ENCODE measurements around the gene ARHGAP45. TPM values are rescaled to one million over a fixed set of nuclear protein-coding genes. Genes with fewer than 3 reads are reported as not detected.

Gene ARHGAP45
- total and polyA plus RNA-seq, 2 of the 8 experiments (the other 6 are each of a cell fraction or from before 2014, with no cell fraction given): 31.4 to 41.8 TPM

GRCh38 chr19:1049106-1049505, 17.9 kb upstream of the ARHGAP45 start:
- 97% methylated on average over 12 of the region's 17 CpGs; no CpG with 5 or more reads in 1 of the 2 experiments for WGBS, 2 experiments (ENCODE audit: extremely low coverage in 1 of 2, insufficient coverage in 1 of 2, insufficient read length in 1 of 2, insufficient replicate concordance in 2 of 2, low coverage in 1 of 2, low lambda C conversion rate in 2 of 2, missing lambda C conversion rate in 1 of 2)
- H3K4ac ChIP-seq (replicated peaks; ENCODE audit: insufficient read length, low read depth, low read length): no peak overlapping the region
- no peak overlapping the region; the same call in 1 of the 2 replicates for H3K18ac ChIP-seq (ENCODE audit: extremely low read depth, low read length)
- no peaks in the 10 kb centered on the region for H3K27me3 ChIP-seq (replicated peaks in 1 of 4; ENCODE audit: control insufficient read depth in 3 of 4, extremely low read depth in 1 of 4, insufficient read depth in 3 of 4, low read length in 3 of 4)
- no peak overlapping the region for H2BK5ac ChIP-seq (ENCODE audit: low read depth, low read length)
- peaks cover 3% of the 10 kb centered on the region; the same call in 1 of the 2 replicates for H3K23me2 ChIP-seq (ENCODE audit: low read depth, low read length)
- no peak overlapping the region for H2BK120ac ChIP-seq (replicated peaks; ENCODE audit: low read depth, low read length)
- no peak overlapping the region for H3K56ac ChIP-seq (replicated peaks; ENCODE audit: insufficient read length, low read depth, low read length)
- H3K4me1 ChIP-seq (replicated peaks in 1 of 4; ENCODE audit: control insufficient read depth in 3 of 4, insufficient read depth in 4 of 4, low read length in 3 of 4): no peaks in the 10 kb centered on the region
- FAIRE-seq (no peak), DNase-seq (ENCODE audit: low read depth in 1 of 2, low spot score in 2 of 2) (no peak)
- POLR2A ChIA-PET (ENCODE audit: partially characterized antibody): interaction anchor here (1.1 to 16.4 kb wide), 7 partner anchors 9 to 36 kb away, joined by 3 to 509 read pairs (median 8); partner anchors contain the start of genes ABCA7, CNN2 and RNU6-2
- no peak overlapping the region for H3K9ac ChIP-seq (replicated peaks in 1 of 4; ENCODE audit: extremely low read depth in 1 of 4, low read depth in 3 of 4, low read length in 3 of 4)
- no peaks in the 10 kb centered on the region for H3K79me1 ChIP-seq (ENCODE audit: low read depth, low read length)
- no peak overlapping the region for H4K91ac ChIP-seq (replicated peaks; ENCODE audit: insufficient read length, low read length)
- CTCF ChIA-PET (ENCODE audit: partially characterized antibody): interaction anchor here (1.5 to 1.9 kb wide), 2 partner anchors 16 to 22 kb away, joined by 4 to 8 read pairs; no protein-coding TSS in a partner anchor
- H3K4me3 ChIP-seq (ENCODE audit: extremely low read depth in 1 of 4, insufficient read depth in 2 of 4, low read depth in 3 of 4, low read length in 4 of 4): no peak overlapping the region
- H2AFZ ChIP-seq (ENCODE audit: low read length): no peak overlapping the region
- H3K79me2 ChIP-seq (ENCODE audit: control insufficient read depth in 1 of 2, insufficient read depth in 2 of 2, low read length in 2 of 2): no peaks in the 10 kb centered on the region
- no peak overlapping the region for H2BK12ac ChIP-seq (ENCODE audit: low read depth, low read length)
- H3K27ac ChIP-seq (ENCODE audit: low read depth, low read length): no peak overlapping the region
- H3K9me3 ChIP-seq (ENCODE audit: insufficient read depth in 2 of 2, low read depth in 1 of 2, low read length in 1 of 2): peaks cover 0 to 10% of the 10 kb centered on the region in 2 experiments; a peak in 1 of 4 replicates
- H2AK5ac ChIP-seq (ENCODE audit: low read depth, low read length): no peak overlapping the region
- peaks cover 0 to 16% (median under 1%) of the 10 kb centered on the region in 4 experiments; a peak in 1 of 8 replicates for H3K36me3 ChIP-seq (ENCODE audit: control insufficient read depth in 2 of 4, insufficient read depth in 4 of 4, low read length in 3 of 4)
- no peak overlapping the region for H3K14ac ChIP-seq (ENCODE audit: insufficient read length)
- no peak overlapping the region for H3K4me2 ChIP-seq (ENCODE audit: insufficient read depth in 1 of 2, low read depth in 2 of 2, low read length in 2 of 2)
- H4K5ac ChIP-seq (ENCODE audit: insufficient read length, low read depth, low read length): no peak overlapping the region
- no peak overlapping the region for H2BK20ac ChIP-seq (ENCODE audit: low read length)
- H4K8ac ChIP-seq (ENCODE audit: extremely low read depth, insufficient read depth, low read length): no peak overlapping the region
- no peak overlapping the region for H2BK15ac ChIP-seq (ENCODE audit: low read length)
- no peak overlapping the region for H3K23ac ChIP-seq (ENCODE audit: insufficient read length)
- H4K20me1 ChIP-seq (replicated peaks in 1 of 2; ENCODE audit: control insufficient read depth in 1 of 2, insufficient read depth in 2 of 2, low read length in 2 of 2): no peaks in the 10 kb centered on the region
- TF ChIP-seq MAFK (IDR thresholded peaks at IDR 0.05; ENCODE audit: low read depth, low read length) (no peak), SIX5 (IDR thresholded peaks at IDR 0.05; ENCODE audit: low read depth, low read length) (no peak), CREB1 (IDR thresholded peaks at IDR 0.05) (no peak)
